ENCODE results near the gene BOLA1.
"Not testable (repeated sequence)": the region's sequence is repeated elsewhere in the genome, so short reads cannot be mapped to it uniquely, and the experiment has no call there.

The BOLA1 gene

GRCh38 chr1:149899460-149900284 lies at the start of gene BOLA1:
BOLA1 (plus strand) TSS chr1:149899568; CDS start chr1:149900060, 492 bp downstream.
- peak; percentile 55 to 95 (median 89) for DNase-seq

- DNase-seq = peak in 1 of 51 donors; percentile 44
Measured at GRCh38 chr1:149849947-149850360, 49.4 kb upstream of the BOLA1 start.

- DNase-seq = not testable (repeated sequence)
Measured at GRCh38 chr1:149850732-149851345, 48.5 kb upstream of the BOLA1 start.

GRCh38 chr1:149851585-149852213 lies 47.7 kb upstream of the BOLA1 start:
- DNase-seq = not testable (repeated sequence)

- DNase-seq = not testable (repeated sequence)
Measured at GRCh38 chr1:149852263-149852662, 47.1 kb upstream of the BOLA1 start.

GRCh38 chr1:149860271-149860670 lies 39.1 kb upstream of the BOLA1 start:
- not testable (repeated sequence) for DNase-seq

GRCh38 chr1:149860684-149861496 lies 38.5 kb upstream of the BOLA1 start:
- not testable (repeated sequence) for DNase-seq

GRCh38 chr1:149861497-149862054 lies 37.8 kb upstream of the BOLA1 start:
- not testable (repeated sequence) for DNase-seq

GRCh38 chr1:149866887-149867286 lies 32.5 kb upstream of the BOLA1 start:
- not testable (repeated sequence) for DNase-seq

GRCh38 chr1:149873060-149873459 lies 26.3 kb upstream of the BOLA1 start:
- not testable (repeated sequence) for DNase-seq

- no peak for DNase-seq
Measured at GRCh38 chr1:149877211-149877946, 22.0 kb upstream of the BOLA1 start.

GRCh38 chr1:149879556-149879955 lies 19.8 kb upstream of the BOLA1 start:
- DNase-seq = no peak

- no peak for DNase-seq
Measured at GRCh38 chr1:149881876-149882275, 17.5 kb upstream of the BOLA1 start.

- no peak for DNase-seq
Measured at GRCh38 chr1:149883598-149884247, 15.6 kb upstream of the BOLA1 start.

- DNase-seq = peak in 1 of 51 donors; percentile 20
Measured at GRCh38 chr1:149884433-149885338, 14.7 kb upstream of the BOLA1 start.

GRCh38 chr1:149885339-149886120 lies 13.8 kb upstream of the BOLA1 start:
- DNase-seq = peak; percentile 12 to 88 (median 67)

- DNase-seq = peak in 4 of 51 donors; percentile 32 to 58 (median 42)
Measured at GRCh38 chr1:149886121-149886395, 13.3 kb upstream of the BOLA1 start.
